ENCODE results near the gene FREY1. TPM values are rescaled to one million over a fixed set of nuclear protein-coding genes. Genes with fewer than 3 reads are reported as not detected.
A peak's percentile ranks its signal among the peaks of the same experiment; 100 is the strongest.

Gene FREY1
- total RNA-seq, 4 donors from 2014 or later, result not detected

DNA sequence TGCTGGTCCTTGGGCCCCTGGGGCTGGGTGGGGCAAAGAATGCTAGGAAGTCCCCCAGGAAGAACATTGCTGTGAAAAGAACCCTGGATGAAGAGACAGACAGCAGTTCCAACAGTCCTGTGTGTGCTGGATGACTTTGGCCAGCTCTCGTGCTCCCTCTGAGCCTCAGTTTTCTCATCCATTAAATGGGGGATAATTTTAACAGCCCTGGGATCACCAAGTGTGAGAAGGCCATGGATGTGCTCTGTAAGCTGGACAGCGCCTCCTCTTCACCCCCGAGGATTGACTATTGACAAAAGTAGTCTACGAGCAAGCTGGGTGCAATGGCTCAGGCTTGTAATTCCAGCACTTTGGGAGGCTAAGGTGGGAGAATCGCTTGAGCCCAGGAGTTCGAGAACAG, 17.9 kb upstream of the FREY1 start:
- Histone ChIP-seq H3K27me3 (peaks cover 27 to 42% (median 33%) of the 10 kb centered on the region in 3 donors), H3K4me1 (peaks cover 5 to 6% of the 10 kb centered on the region in 2 donors), H3K27ac (no peak overlapping the region), H3K4me3 (no peak overlapping the region), H3K9me3 (no peaks in the 10 kb centered on the region), H3K36me3 (no peaks in the 10 kb centered on the region)
- ATAC-seq (no peak), DNase-seq (no peak)
- no peak for TF ChIP-seq POLR2A (IDR thresholded peaks at IDR 0.05)
- TF ChIP-seq, protein P1, sequence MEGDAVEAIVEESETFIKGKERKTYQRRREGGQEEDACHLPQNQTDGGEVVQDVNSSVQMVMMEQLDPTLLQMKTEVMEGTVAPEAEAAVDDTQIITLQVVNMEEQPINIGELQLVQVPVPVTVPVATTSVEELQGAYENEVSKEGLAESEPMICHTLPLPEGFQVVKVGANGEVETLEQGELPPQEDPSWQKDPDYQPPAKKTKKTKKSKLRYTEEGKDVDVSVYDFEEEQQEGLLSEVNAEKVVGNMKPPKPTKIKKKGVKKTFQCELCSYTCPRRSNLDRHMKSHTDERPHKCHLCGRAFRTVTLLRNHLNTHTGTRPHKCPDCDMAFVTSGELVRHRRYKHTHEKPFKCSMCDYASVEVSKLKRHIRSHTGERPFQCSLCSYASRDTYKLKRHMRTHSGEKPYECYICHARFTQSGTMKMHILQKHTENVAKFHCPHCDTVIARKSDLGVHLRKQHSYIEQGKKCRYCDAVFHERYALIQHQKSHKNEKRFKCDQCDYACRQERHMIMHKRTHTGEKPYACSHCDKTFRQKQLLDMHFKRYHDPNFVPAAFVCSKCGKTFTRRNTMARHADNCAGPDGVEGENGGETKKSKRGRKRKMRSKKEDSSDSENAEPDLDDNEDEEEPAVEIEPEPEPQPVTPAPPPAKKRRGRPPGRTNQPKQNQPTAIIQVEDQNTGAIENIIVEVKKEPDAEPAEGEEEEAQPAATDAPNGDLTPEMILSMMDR (IDR thresholded peaks at IDR 0.05 in 4 of 5, conservative IDR thresholded peaks at IDR 0.05 in 1 of 5), result no peak
- in situ Hi-C loops (cut with MboI; ENCODE audit: low sequenced_read_pairs in 4 of 4) (no loop called here), intact Hi-C loops (cut with DNase I; ENCODE audit: low total_unique reads) (no loop called here)

DNA sequence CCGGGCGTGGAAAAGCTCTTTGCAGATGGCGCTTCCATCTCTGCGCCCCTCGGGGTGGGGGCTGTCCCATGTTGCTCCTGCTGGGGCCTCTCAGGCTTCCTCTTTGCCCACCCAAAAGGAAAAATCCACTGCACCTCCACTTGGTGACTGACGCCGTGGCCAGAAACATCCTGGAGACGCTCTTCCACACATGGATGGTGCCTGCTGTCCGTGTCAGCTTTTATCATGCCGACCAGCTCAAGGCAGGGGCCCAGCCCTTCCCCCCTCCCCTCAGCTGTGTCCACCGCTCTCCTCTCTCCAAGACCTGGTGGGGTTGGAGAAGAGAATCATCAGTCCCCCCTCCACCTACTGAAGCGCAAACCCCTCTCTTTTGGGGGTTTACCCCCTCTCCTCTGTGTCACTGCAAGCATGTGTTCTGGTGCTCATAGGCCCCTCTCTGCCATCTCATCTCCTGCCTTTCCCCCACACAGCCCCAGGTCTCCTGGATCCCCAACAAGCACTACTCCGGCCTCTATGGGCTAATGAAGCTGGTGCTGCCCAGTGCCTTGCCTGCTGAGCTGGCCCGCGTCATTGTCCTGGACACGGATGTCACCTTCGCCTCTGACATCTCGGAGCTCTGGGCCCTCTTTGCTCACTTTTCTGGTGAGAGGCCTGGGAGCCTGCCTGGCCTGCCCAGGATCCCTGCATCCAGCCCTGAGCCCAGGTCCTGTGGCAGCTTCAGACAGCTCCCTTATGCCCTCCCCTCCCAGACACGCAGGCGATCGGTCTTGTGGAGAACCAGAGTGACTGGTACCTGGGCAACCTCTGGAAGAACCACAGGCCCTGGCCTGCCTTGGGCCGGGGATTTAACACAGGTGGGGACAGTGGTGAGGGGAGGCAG, 17.2 kb upstream of the FREY1 start:
- Histone ChIP-seq H3K36me3 (no peaks in the 10 kb centered on the region), H3K27ac (no peak overlapping the region), H3K4me1 (peaks cover 6 to 7% of the 10 kb centered on the region in 2 donors), H3K27me3 (peaks cover 27 to 42% (median 33%) of the 10 kb centered on the region in 3 donors), H3K9me3 (no peaks in the 10 kb centered on the region), H3K4me3 (no peak overlapping the region)
- in situ Hi-C loops (cut with MboI; ENCODE audit: low sequenced_read_pairs in 4 of 4), result no loop called here
- intact Hi-C loops (cut with DNase I; ENCODE audit: low total_unique reads), result no loop called here
- ATAC-seq, result no peak
- DNase-seq, result peak in 1 of 2 donors; percentile 8
- TF ChIP-seq, protein P1 (IDR thresholded peaks at IDR 0.05 in 4 of 5, conservative IDR thresholded peaks at IDR 0.05 in 1 of 5), result no peak
- no peak for TF ChIP-seq POLR2A (IDR thresholded peaks at IDR 0.05)

DNA sequence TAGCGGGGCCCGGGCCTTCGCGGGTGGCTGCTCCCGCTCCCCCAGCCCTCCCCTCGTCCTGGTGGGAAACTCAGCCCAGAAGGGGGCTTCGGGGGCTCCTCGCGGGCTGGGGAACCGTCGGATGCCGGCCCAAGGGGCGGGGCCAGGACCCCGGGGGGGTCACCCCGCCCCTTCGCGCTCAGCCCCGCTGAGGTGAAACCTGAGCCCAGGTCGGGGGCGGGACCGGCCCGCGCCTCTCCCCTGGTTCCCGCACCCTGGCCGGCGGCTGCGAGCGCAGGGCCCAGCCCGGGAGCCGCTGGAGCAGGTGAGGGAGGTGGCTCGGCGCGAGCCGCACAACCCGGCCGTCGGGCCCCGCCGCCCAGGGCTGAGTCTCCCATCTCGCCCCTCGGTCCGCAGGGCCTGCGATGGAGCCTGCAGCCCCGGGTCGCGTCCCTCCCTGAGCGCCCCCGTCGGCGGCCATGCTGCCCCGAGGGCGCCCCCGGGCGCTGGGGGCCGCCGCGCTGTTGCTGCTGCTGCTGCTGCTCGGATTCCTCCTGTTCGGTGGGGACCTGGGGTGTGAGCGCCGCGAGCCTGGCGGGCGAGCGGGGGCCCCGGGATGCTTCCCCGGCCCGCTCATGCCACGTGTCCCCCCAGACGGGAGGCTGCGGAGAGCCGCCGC, 15.5 kb upstream of the FREY1 start, which contains the start of gene LARGE2:
TSS of gene LARGE2 (plus strand) at position 232 of the 658 bp plus-strand sequence. CDS start at position 459, 227 bp downstream.
- H3K9me3 ChIP-seq, result no peaks in the 10 kb centered on the region
- H3K4me3 ChIP-seq, result peak within 1 kb of the TSS in 3 of 4 donors; percentile 25 to 44 (median 30)
- TF ChIP-seq, protein P1 (IDR thresholded peaks at IDR 0.05 in 4 of 5, conservative IDR thresholded peaks at IDR 0.05 in 1 of 5), result no peak
- no peak for TF ChIP-seq POLR2A (IDR thresholded peaks at IDR 0.05)
- no peak for ATAC-seq
- intact Hi-C loops (cut with DNase I; ENCODE audit: low total_unique reads), result no loop called here
- peaks cover 27 to 42% (median 33%) of the 10 kb centered on the region in 3 donors for H3K27me3 ChIP-seq
- no peaks in the 10 kb centered on the region for H3K36me3 ChIP-seq
- in situ Hi-C loops (cut with MboI; ENCODE audit: low sequenced_read_pairs in 4 of 4), result no loop called here
- peak in 1 of 2 donors; percentile 5 for DNase-seq
- H3K27ac ChIP-seq, result no peak within 1 kb of the TSS
- peaks cover 6 to 7% of the 10 kb centered on the region in 2 donors for H3K4me1 ChIP-seq

DNA sequence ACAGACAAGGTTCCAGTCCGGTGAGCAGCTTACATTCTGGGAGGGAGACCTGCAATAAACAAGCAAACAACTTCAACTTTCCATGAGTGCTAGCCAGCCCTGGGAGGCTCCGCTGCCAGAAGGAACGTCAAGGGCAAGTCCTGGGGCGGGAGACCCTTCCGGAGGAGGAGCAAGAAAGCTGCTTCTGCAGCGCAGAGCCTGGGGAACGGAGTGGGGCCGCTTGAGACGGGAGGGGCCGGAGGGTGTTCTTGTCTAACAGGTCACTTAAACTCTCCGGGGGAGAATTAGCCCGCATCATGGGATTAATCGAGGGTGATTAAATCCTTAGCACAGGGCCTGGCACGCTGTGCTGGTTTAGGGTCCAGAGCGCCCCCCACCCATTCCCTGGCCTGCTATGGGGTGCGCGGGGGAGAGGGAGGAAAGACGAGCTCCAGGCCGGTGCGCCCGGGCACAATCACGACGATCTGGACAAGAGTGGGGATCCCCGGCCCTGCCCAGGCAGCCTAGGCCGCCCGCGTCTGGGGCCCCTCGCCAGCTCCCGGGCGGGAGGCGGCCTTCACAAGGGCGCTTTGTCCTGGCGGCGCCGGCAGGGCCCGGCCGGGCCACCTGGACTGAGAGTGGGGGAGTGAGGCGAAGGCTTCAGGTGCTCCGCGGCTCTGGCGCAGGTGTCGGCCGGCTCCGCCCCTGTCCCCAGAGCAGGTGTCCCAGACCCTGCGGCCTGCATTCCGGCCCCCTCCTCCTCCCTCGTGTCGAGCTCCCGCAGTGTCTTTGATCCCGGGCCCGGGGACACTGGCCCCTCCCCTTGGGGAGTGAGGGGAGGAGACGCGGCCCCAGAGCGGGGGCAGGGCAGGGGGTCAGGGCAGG, 14.7 kb upstream of the FREY1 start:
- intact Hi-C loops (cut with DNase I; ENCODE audit: low total_unique reads), result no loop called here

More for the DNA sequence above, 14.7 kb upstream of the FREY1 start:
- Histone ChIP-seq H3K27me3 (peaks cover 27 to 42% (median 33%) of the 10 kb centered on the region in 3 donors), H3K4me3 (peak overlapping the region in 3 of 4 donors; percentile 25 to 44 (median 30)), H3K9me3 (no peaks in the 10 kb centered on the region), H3K27ac (no peak overlapping the region), H3K4me1 (peaks cover 12 to 13% of the 10 kb centered on the region in 2 donors), H3K36me3 (no peaks in the 10 kb centered on the region)
- no peak for ATAC-seq
- TF ChIP-seq, protein P1 (IDR thresholded peaks at IDR 0.05 in 4 of 5, conservative IDR thresholded peaks at IDR 0.05 in 1 of 5), result no peak
- no peak for TF ChIP-seq POLR2A (IDR thresholded peaks at IDR 0.05)
- in situ Hi-C loops (cut with MboI; ENCODE audit: low sequenced_read_pairs in 4 of 4), result no loop called here
- DNase-seq, result peak in 1 of 2 donors; percentile 11
